ENCODE data around the gene INS.

Gene INS

DNA sequence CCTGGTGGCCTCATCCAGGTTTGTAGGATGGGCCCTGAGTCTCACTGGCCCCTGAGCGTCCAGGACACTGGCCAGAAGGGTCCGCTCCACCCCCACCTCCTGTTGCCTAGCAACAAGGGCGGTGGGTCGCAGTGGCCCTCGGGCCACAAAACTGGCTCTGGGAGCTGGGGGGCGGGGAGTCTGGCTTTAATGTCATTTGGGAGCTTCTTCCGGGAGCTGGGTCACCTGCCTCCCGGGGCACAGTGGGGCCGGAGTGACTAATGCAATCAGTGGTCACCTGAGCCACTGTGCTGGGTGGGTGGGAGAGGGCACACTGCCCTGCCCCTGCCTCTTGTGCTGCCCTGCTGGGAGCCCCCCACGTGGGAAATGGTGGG, 8.0 kb upstream of the INS start:
- TF ChIP-seq GABPA (IDR thresholded peaks at IDR 0.05; ENCODE audit: low read depth) = no peak
- no peak for TF ChIP-seq SPI1 (IDR thresholded peaks at IDR 0.05; ENCODE audit: borderline replicate concordance, low read depth)
- no peak for TF ChIP-seq POLR2AphosphoS5 (IDR thresholded peaks at IDR 0.05; ENCODE audit: low read depth)
- TF ChIP-seq, protein P1, sequence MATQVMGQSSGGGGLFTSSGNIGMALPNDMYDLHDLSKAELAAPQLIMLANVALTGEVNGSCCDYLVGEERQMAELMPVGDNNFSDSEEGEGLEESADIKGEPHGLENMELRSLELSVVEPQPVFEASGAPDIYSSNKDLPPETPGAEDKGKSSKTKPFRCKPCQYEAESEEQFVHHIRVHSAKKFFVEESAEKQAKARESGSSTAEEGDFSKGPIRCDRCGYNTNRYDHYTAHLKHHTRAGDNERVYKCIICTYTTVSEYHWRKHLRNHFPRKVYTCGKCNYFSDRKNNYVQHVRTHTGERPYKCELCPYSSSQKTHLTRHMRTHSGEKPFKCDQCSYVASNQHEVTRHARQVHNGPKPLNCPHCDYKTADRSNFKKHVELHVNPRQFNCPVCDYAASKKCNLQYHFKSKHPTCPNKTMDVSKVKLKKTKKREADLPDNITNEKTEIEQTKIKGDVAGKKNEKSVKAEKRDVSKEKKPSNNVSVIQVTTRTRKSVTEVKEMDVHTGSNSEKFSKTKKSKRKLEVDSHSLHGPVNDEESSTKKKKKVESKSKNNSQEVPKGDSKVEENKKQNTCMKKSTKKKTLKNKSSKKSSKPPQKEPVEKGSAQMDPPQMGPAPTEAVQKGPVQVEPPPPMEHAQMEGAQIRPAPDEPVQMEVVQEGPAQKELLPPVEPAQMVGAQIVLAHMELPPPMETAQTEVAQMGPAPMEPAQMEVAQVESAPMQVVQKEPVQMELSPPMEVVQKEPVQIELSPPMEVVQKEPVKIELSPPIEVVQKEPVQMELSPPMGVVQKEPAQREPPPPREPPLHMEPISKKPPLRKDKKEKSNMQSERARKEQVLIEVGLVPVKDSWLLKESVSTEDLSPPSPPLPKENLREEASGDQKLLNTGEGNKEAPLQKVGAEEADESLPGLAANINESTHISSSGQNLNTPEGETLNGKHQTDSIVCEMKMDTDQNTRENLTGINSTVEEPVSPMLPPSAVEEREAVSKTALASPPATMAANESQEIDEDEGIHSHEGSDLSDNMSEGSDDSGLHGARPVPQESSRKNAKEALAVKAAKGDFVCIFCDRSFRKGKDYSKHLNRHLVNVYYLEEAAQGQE (IDR thresholded peaks at IDR 0.05; ENCODE audit: insufficient replicate concordance, low read depth) = no peak
- TF ChIP-seq, protein P2, sequence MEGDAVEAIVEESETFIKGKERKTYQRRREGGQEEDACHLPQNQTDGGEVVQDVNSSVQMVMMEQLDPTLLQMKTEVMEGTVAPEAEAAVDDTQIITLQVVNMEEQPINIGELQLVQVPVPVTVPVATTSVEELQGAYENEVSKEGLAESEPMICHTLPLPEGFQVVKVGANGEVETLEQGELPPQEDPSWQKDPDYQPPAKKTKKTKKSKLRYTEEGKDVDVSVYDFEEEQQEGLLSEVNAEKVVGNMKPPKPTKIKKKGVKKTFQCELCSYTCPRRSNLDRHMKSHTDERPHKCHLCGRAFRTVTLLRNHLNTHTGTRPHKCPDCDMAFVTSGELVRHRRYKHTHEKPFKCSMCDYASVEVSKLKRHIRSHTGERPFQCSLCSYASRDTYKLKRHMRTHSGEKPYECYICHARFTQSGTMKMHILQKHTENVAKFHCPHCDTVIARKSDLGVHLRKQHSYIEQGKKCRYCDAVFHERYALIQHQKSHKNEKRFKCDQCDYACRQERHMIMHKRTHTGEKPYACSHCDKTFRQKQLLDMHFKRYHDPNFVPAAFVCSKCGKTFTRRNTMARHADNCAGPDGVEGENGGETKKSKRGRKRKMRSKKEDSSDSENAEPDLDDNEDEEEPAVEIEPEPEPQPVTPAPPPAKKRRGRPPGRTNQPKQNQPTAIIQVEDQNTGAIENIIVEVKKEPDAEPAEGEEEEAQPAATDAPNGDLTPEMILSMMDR (IDR thresholded peaks at IDR 0.05; ENCODE audit: insufficient read depth, low read length) = no peak
- H3K4me3 ChIP-seq (replicated peaks; ENCODE audit: insufficient read depth, low read length) = no peak overlapping the region
- no peak for DNase-seq (ENCODE audit: low read depth in 1 of 2, low spot score in 1 of 2)
- peaks cover 40% of the 10 kb centered on the region for H3K27me3 ChIP-seq (ENCODE audit: insufficient read depth, poor library complexity, severe bottlenecking)
- H3K27ac ChIP-seq (replicated peaks) = no peak overlapping the region

- TF ChIP-seq, protein P1 (IDR thresholded peaks at IDR 0.05; ENCODE audit: insufficient replicate concordance, low read depth) = no peak
- TF ChIP-seq GABPA (IDR thresholded peaks at IDR 0.05; ENCODE audit: low read depth) (no peak), SPI1 (IDR thresholded peaks at IDR 0.05; ENCODE audit: borderline replicate concordance, low read depth) (no peak), POLR2AphosphoS5 (IDR thresholded peaks at IDR 0.05; ENCODE audit: low read depth) (no peak)
- TF ChIP-seq, protein P2 (IDR thresholded peaks at IDR 0.05; ENCODE audit: insufficient read depth, low read length) = no peak
- Histone ChIP-seq H3K27me3 (ENCODE audit: insufficient read depth, poor library complexity, severe bottlenecking) (peaks cover 41% of the 10 kb centered on the region), H3K4me3 (replicated peaks; ENCODE audit: insufficient read depth, low read length) (no peak overlapping the region), H3K27ac (replicated peaks) (no peak overlapping the region)
- no peak for DNase-seq (ENCODE audit: low read depth in 1 of 2, low spot score in 1 of 2)
Measured at GRCh38 chr11:2168286-2169004, 7.4 kb upstream of the INS start.

- Histone ChIP-seq H3K4me3 (replicated peaks; ENCODE audit: insufficient read depth, low read length) (no peak overlapping the region), H3K27me3 (ENCODE audit: insufficient read depth, poor library complexity, severe bottlenecking) (peaks cover 37% of the 10 kb centered on the region), H3K27ac (replicated peaks) (no peak overlapping the region)
- TF ChIP-seq SPI1 (IDR thresholded peaks at IDR 0.05; ENCODE audit: borderline replicate concordance, low read depth) = no peak
- TF ChIP-seq GABPA (IDR thresholded peaks at IDR 0.05; ENCODE audit: low read depth) = no peak
- TF ChIP-seq, protein P2 (IDR thresholded peaks at IDR 0.05; ENCODE audit: insufficient read depth, low read length) = no peak
- TF ChIP-seq POLR2AphosphoS5 (IDR thresholded peaks at IDR 0.05; ENCODE audit: low read depth) = no peak
- TF ChIP-seq, protein P1 (IDR thresholded peaks at IDR 0.05; ENCODE audit: insufficient replicate concordance, low read depth) = no peak
- DNase-seq (ENCODE audit: low read depth in 1 of 2, low spot score in 1 of 2) = no peak
Measured at GRCh38 chr11:2167141-2168045, 6.4 kb upstream of the INS start.
